SIG-M5 treated with dmso at 0.1 percent for 504 hours (cell line): ENCODE measurements around the gene ZMIZ2.
"Not testable (repeated sequence)": the region's sequence is repeated elsewhere in the genome, so short reads cannot be mapped to it uniquely, and the experiment has no call there.

Experiments used
- DNase-seq: peaks from one replicate; lab custom pipeline; 2025; ENCODE audit not compliant: unreplicated experiment; lab: John Stamatoyannopoulos, UW

The ZMIZ2 gene, protein sequence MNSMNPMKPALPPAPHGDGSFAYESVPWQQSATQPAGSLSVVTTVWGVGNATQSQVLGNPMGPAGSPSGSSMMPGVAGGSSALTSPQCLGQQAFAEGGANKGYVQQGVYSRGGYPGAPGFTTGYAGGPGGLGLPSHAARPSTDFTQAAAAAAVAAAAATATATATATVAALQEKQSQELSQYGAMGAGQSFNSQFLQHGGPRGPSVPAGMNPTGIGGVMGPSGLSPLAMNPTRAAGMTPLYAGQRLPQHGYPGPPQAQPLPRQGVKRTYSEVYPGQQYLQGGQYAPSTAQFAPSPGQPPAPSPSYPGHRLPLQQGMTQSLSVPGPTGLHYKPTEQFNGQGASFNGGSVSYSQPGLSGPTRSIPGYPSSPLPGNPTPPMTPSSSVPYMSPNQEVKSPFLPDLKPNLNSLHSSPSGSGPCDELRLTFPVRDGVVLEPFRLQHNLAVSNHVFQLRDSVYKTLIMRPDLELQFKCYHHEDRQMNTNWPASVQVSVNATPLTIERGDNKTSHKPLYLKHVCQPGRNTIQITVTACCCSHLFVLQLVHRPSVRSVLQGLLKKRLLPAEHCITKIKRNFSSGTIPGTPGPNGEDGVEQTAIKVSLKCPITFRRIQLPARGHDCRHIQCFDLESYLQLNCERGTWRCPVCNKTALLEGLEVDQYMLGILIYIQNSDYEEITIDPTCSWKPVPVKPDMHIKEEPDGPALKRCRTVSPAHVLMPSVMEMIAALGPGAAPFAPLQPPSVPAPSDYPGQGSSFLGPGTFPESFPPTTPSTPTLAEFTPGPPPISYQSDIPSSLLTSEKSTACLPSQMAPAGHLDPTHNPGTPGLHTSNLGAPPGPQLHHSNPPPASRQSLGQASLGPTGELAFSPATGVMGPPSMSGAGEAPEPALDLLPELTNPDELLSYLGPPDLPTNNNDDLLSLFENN

DNA sequence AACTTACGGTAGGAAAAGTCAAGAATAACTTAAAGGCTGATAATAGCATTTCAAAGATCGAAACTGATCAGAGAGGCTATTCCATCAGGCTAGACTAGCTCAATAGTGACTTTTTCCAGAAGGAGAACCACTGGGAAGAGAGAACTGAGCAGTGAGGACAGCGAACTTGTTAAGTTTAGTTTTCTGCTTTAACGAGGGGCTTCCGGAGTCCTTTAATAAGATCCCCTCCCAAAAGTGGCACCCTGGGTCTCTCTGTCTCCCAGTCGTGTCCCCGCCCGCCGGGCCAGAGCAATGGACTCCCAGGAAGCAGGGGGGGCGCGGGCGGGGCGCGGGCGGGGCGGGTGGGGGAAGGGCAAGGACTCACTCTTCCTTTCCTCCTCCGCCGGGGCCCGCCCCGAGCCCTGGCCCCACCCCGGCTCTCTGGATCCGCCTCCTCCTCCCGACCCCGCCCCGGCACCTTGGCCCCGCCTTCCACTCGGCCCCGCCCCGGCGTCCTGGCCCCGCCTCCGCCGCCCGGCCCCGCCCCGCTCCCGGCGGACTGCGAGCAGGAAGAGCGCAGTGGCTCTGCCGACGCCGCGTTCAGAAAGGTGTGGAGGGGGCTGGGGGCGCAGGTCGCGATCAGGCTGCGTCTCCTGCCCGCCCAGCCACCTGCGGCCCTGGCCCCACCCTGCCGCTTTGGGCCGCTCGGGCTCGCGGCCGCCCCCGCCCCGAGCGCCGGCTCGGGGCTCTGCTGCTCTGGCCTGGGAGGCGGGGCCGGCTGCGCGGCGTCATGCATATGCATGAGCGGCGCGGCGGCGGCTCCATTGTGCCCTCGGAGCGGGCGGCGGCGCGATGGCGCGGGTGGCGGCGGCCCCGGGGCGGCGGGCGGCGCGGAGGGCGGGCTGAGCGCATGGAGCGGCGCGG is at the start of gene ZMIZ2:
ZMIZ2 (plus strand) TSS at position 803 of the 903 bp plus-strand sequence. CDS start 7,403 bp downstream, outside the sequence.
- peak; percentile 81 for DNase-seq

DNA sequence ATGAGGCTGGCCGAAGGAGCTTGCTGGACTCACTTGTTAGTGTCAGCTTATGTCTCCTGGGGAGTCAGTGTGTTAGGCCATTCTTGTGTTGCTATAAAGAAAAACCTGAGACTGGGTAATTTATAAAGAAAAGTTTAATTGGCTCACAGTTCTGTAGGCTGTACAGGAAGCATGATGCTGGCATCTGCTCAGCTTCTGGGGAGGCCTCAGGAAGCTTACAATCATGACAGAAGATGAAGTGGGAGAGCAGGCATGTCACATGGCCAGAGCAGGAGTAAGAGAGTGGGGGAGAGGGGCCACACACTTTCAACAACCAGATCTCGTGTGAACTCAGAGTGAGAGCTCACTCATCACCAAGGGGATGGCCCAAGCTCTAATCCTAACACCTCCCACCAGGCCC is 49.0 kb upstream of the ZMIZ2 start:
- DNase-seq: not testable (repeated sequence)

DNA sequence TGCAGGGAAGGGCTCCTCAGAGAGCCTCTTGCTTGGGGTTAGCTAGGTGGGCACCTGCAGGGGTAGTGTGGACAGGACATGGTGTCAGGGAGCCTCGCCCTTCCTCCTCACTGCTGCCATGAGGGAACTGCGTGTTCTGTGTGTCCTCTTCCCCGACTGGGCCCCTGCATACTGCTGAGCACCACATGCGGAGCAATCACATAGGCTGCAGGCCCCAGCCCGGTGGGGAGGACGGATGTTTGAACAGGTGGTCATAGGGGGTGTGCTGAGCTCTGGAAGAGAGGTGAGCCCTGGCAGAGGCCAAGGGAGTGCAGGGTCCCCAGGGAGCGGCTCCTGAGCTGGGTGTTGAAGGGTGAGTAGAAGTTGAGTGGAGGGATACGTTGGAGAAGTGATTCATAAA is 48.3 kb upstream of the ZMIZ2 start:
- DNase-seq: no peak

DNA sequence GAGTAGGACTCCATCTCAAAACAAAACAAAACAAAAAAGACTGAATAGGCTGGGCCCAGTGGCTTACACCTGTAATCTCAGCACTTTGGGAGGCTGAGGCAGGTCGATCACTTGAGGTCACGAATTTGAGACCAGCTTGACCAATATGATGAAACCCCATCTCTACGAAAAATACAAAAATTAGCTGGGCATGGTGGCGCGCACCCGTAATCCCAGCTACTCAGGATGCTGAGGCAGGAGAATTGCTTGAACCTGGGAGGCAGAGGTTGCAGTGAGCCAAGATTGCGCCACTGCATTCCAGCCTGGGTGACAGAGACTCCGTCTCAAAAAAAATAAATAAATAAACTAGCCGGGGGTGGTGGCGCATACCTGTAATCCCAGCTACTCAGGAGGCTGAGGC is 45.3 kb upstream of the ZMIZ2 start:
- not testable (repeated sequence) for DNase-seq

DNA sequence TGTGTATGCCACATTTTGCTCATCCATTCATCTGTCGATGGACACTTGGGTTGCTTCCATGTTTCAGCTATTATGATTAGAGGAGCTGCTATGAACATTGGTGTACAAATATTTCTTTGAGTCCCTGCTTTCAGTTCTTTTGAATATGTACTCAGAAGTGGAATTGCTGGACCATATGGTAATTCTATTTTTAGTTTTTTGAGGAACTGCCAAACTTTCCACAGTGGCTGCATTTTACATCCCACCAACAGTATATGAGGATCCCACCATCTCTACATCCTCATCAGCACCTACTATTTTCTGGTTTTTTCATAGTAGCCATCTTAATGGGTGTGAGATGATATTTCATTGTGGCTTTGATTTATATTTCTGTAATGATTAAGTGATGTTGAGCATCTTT is 44.7 kb upstream of the ZMIZ2 start:
- DNase-seq: no peak

DNA sequence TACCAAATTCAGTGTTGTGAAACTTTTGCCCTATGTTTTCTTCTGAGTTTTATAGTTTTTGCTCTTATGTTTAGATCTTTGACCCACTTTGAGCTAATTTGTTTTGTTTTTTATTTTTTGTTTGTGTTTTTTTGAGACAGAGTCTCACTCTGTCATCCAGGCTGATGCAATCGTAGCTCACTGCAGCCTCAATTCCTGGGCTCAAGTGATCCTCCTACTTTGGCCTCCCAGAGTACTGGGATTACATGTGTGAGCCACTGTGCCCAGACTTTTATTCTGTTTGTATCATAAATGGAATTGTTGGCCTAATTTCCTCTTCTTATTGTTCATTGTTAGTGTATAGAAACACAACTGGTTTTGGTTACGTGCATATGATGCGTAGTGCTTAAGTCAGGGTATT is 43.2 kb upstream of the ZMIZ2 start:
- DNase-seq: no peak

DNA sequence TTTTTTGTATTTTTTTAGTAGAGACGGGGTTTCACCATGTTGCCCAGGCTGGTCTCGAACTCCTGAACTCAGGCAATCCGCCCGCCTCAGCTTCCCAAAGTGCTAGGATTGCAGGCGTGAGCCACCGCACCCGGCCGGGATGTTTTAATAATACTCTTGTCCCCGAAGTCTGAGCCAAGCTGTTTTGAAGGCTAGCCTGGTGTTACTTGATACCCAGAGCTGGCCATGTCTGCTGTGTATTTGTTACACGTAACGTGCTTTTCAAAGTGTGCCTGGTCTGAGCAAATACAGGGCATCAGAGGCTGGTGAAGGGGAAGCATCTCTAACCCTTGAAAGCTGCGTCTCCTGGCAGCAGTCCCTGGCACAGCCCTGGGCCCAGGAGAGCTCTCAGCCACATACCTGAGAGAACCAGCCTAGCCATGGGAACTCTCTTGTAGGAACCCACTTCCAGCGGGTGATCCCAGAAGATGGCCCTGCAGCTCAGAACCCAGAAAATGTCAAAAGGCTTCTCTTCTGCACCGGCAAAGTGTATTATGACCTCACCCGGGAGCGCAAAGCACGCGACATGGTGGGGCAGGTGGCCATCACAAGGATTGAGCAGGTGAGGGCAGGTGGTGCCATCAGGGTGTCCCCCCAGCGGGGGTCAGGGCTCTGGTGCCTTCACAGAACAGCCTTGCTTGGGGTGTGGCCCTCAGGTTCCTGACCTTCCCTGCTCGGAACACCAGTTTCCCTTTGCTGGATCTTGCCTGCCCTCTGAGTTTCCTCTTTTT is 41.7 kb upstream of the ZMIZ2 start:
- DNase-seq: no peak

DNA sequence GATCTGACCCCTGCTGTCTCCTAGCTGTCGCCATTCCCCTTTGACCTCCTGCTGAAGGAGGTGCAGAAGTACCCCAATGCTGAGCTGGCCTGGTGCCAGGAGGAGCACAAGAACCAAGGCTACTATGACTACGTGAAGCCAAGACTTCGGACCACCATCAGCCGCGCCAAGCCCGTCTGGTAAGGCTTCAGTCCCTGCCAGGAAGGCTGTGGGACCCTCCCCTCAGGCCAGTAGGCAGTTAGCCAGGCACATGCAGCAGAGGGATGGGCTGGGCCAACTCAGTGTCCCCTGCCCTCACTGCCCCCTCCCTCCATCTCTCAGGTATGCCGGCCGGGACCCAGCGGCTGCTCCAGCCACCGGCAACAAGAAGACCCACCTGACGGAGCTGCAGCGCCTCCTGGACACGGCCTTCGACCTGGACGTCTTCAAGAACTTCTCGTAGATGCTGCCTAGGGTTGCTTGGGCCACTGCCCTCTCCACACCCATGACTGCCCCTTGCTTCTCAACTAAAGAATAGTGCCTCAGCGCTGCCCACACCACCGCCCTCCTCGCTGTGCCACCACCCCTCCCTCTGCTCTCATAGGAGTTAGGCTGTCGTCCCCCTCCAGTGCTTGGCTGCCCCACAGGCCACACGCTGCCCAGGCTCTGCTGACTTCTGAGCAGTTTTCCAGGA is 41.0 kb upstream of the ZMIZ2 start:
- DNase-seq: no peak

DNA sequence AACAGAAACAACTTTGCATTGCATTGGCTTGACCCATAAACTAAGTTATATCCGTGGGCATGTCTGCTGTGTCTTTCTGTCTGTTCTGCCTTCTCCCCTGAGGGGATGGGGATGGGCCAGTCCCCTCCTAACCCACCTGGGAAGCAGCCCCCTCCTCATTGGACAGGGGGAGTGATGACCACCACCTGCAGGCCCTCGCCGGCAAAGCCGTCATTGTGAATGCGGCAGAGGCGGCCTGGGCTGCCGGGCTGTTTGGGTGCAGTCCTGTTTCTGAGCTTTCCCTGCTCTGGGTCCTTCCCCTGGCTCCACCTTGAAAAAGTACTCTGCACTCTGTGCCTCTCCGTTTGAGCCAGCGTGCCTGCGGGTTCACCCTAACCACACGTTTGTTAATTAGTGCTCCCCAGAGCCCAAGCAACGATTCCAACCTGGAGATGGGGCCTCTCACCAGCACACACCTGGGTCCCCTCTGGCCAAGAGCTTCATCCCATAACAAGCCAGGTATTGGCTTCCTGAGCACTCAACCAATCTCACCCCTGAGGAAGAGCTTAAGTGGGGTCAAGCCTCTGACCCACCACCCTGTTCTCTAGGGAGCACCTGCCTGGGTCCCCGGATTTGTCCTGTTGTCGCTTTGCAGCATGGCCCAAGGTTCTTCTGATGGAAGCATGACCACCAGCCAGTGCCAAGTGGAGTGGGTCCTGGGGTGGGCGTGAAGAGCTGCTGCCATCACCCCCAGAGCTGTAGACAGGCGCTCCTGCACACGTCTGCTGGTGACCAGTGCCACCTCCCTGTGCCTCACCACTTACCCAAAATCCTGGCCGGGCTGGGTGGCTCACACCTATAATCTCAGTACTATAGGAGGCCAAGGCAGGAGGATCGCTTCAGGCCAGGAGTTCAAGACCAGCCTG is 39.4 kb upstream of the ZMIZ2 start:
- no peak for DNase-seq

DNA sequence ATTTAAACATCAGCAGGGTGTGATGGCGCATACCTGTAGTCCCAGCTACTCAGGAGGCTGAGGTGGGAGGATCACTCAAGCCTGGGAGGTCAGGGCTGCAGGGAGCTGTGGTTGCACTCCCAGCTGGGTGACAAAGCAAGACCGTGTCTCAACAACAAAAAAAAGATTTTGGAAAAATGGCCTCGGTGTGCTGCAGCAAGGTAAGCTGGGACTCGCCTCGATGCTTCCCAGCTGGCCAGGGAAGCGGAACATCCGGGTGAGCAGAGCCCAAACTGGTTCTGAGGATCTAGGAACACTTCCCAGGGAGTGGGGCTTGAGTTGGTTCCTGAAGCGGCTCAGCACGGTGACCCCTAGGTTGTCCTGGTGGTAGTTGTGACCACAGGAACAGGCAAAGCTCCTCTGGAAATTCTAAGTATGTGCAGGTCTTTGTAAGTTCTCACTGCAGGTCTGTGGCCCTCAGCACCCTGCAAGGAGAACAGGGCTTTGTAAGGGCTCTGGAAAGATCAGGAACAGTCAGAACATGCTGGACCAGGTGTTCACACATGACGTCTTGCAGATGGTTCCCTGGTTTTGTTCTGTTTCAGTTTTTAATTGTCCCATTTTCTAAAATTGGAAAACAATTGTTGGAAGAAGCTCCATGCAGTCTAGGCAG is 38.6 kb upstream of the ZMIZ2 start:
- DNase-seq: no peak

DNA sequence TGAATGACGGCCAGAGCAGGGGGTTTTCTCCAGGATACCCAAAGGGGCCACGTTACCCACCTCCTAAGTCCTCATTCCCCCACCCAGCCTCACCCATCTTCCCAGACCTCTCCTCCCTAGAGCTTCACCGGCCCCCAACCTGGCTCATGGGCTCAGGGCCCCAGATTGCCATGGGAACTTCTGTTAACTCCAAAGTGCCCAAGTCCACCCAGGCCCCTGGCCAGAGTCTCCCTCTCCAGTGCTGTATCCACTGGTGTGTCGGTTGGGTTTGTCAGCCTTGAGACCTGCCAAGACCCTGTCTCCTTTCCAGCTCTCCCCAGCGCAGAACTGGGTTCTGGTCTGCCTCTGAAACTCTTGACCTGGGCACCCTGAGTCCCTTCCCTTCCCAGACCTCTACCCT is 37.1 kb upstream of the ZMIZ2 start:
- no peak for DNase-seq

DNA sequence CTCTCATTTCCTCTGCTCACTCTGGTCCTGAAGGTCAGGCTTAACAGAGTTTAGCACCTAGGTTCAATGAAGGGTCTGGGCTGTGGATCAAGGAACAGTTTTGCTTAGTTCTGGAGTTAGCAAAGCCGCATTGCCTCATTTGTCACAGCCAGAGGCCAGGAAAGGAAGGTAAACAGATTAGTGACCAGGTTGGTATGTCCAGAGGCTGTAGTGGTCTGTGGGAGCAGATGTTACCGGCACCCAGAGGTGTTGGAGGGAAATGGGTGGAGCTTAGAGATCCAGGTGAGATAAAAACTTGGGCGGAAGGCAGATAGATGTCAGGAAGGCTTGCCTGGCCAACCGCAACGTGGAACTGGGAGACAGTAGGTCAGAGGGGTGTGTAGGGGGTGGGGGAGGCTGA is 36.6 kb upstream of the ZMIZ2 start:
- DNase-seq: no peak

DNA sequence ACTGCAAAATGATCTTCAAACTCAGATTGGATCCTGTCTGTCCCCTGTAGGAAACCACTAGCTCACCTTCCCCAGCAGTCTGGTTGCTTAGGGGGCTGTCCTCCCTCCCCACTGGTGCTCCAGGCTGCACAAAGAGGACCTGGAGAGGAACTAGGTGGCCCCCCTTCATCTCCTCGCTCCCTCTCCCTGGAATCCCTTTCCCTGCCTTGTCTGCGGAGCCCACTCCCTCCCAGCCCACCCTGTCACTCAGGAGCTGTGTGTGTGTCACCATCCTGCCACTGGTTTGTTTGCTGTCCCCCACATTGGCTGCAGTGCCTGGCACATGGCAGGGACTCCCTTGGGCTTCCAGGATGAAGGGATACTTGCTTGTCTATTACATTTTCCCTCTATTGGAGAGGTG is 35.5 kb upstream of the ZMIZ2 start:
- DNase-seq: no peak

DNA sequence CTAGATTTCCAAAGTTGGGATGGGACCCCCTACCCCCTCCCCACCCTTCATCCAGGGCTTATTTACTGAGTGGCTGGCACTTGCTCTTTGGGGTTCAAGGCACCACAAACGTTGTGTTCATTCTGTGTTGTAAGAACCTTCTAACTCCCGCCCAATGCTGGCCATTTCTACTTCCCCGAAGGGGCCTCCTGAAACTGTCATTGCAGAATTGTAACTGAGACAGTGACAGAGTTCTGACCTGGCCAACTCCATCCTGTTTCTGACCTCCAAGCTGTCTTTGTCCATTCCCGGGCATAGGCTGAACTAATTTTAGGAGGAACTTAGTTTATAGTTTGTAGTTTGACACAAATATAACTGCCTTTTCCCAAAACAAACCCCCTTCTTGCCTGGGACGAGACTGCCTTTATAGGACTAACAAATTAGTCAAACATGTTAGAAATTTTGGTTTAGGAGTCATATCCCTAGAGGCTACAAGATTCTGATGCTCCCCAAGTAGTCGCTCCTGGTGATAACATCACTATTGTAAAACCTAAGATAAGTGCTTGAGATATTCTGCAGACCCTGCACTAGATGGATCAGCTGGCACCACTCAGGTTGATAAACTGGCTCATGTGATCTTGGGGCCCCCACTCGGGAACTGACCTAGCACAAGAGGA is 34.8 kb upstream of the ZMIZ2 start:
- DNase-seq: no peak

DNA sequence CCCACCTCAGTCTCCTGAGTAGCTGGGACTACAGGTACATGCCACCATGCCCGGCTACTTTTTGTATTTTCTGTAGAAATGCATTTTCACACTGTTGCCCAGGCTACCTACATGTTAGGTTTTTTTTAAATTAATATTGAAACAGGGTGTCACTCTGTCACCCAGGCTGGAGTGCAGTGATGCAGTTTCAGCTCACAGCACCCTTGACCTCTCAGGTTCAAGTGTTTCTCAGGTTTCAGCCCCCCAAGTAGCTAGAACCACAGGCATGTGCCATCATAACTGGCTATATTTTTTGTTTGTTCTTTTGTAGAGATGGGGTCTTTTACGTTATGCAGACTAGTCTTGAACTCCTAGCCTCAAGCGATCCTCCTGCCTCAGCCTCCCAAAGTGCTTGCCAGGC is 32.4 kb upstream of the ZMIZ2 start:
- DNase-seq: no peak

DNA sequence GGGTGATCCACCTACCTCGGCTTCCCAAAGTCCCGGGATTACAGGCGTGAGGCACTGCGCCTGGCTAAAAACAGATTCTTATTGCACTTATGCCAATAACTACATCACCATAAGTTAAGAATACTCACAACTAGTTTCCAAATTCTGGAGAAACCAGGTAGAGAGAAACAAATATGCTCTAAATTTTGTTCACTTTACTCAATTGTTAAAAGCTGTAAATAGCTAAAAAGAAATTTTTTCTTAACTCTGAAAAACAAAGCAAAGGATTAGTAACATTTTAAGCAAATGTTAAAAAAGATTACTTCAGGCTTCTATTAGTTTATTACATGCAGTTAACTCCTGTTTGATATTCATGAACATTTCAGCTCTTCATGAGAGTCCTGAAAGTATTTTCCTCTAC is 28.3 kb upstream of the ZMIZ2 start:
- no peak for DNase-seq

DNA sequence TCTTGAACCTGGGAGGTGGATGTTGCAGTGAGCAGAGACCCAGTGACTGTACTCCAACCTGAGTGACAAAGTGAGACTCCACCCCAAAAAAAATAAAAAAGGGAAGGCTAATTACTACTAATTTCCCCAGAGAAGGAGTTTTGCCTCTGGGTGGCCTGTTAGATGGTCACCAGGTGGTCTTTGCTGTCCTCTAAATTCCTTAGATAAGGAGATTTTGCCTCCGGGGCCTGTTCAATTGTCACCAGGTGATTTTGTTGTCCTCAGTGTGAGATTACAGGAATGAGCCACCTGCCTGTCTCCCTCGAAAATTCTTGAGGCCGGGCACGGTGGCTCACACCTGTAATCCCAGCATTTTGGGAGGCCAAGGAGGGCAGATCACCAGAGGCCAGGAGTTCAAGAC is 24.4 kb upstream of the ZMIZ2 start:
- no peak for DNase-seq

DNA sequence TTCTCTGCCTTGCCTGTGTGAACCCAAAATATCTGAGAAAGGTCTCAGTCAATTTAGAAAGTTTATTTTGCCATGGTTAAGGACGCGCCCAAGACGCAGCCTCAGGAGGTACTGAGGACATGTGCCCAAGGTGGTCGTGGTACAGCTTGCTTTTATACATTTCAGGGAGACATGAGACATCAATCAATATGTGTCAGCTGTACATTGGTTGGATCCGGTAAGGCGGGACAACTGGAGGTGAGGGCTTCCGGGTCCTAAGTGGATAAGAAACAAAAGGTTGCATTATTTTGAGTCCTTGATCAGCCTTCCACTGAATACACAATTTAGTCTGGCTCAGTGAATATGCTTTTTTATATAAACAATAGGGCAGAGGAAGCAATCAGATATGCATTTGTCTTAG is 22.4 kb upstream of the ZMIZ2 start:
- not testable (repeated sequence) for DNase-seq
